Astrocyte of the spinal cord (primary cell): ENCODE measurements around the gene ANKRD13B.
A peak's percentile ranks its signal among the peaks of the same experiment; 100 is the strongest.

Source experiments
- DNase-seq: peaks from one replicate; pipeline ENCODE4 v3.0.0; 2011; ENCODE audit warnings: low read depth, low spot score
- H3K4me3 ChIP-seq: 2 replicates; pipeline ENCODE4 v1.5.1; 2011; ENCODE audit warnings: low read depth, mild to moderate bottlenecking, low read length, moderate library complexity
- in situ Hi-C: cut with HindIII; loops from 2 replicates; pipeline ENCODE4 v1.10.0; 2017; ENCODE audit warnings: low sequenced_read_pairs
- TF ChIP-seq, protein P1 (sequence below): IDR thresholded peaks from 2 replicates; pipeline ENCODE4 v1.5.1; 2012; ENCODE audit warnings: low read depth, mild to moderate bottlenecking, low read length, inconsistent platforms

Gene ANKRD13B

DNA sequence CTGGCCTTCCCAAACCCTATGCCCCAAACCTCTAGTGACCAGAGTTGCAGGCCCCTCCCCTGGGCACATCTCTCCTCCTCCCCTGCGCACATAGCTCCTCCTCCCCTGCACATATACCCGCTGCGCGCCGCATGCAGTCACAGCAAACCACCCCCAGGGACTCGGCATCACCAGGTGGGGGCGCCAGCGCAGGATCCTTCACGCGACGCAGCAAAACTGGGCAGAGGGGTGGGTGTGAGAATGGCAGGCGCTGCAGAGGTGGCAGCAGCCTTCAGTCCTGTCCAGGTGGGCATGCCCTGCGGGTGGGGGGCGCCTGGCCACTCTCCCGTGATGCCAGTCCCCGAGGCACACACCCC lies 24.2 kb downstream of the ANKRD13B start:
- DNase-seq, result peak; percentile 67
- TF ChIP-seq, protein P1, sequence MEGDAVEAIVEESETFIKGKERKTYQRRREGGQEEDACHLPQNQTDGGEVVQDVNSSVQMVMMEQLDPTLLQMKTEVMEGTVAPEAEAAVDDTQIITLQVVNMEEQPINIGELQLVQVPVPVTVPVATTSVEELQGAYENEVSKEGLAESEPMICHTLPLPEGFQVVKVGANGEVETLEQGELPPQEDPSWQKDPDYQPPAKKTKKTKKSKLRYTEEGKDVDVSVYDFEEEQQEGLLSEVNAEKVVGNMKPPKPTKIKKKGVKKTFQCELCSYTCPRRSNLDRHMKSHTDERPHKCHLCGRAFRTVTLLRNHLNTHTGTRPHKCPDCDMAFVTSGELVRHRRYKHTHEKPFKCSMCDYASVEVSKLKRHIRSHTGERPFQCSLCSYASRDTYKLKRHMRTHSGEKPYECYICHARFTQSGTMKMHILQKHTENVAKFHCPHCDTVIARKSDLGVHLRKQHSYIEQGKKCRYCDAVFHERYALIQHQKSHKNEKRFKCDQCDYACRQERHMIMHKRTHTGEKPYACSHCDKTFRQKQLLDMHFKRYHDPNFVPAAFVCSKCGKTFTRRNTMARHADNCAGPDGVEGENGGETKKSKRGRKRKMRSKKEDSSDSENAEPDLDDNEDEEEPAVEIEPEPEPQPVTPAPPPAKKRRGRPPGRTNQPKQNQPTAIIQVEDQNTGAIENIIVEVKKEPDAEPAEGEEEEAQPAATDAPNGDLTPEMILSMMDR, result peak; percentile 78
- H3K4me3 ChIP-seq, result no peak overlapping the region
- in situ Hi-C loops, result no loop called here

DNA sequence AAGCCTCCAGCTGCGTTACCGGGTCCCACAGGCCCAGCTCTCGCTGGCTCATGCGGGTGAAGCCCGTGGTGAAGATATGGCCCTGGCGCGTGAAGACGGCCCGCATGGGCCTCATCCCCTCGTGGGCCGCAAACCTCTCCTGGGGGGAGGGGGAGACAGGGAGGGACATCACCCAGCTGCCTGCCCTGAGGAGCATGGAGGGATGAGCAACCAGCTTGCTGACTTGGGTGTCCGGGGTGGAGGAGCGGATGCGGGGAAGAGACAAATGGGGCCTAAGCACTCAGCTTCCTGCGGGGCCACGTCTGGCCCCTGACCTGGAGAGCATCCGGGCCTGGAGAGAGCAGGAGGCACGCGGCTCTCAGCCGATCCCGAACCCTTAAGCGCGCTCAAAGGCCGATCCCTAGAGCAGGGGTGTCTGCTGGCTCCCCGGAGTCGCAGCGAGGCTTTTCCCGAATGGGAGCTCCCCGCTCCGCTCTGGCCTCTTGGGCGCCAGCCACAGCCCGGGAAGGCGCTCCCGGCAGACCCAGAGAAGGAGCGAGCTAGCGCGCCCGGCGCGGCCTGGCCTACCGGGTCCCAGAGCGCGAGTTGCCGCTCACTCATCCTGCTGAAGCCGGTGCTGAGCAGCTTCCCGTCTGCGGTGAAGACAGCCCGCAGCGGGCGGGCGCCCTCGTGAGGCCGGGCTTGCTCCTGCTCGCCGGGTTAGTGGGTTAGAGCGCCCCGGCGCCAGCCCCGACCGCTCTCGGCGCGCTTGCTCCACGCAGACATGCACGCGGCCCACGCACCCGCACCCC lies 24.7 kb downstream of the ANKRD13B start:
- TF ChIP-seq, protein P1, result peak; percentile 64
- DNase-seq, result peak; percentile 59
- in situ Hi-C loops, result no loop called here
- H3K4me3 ChIP-seq, result no peak overlapping the region

DNA sequence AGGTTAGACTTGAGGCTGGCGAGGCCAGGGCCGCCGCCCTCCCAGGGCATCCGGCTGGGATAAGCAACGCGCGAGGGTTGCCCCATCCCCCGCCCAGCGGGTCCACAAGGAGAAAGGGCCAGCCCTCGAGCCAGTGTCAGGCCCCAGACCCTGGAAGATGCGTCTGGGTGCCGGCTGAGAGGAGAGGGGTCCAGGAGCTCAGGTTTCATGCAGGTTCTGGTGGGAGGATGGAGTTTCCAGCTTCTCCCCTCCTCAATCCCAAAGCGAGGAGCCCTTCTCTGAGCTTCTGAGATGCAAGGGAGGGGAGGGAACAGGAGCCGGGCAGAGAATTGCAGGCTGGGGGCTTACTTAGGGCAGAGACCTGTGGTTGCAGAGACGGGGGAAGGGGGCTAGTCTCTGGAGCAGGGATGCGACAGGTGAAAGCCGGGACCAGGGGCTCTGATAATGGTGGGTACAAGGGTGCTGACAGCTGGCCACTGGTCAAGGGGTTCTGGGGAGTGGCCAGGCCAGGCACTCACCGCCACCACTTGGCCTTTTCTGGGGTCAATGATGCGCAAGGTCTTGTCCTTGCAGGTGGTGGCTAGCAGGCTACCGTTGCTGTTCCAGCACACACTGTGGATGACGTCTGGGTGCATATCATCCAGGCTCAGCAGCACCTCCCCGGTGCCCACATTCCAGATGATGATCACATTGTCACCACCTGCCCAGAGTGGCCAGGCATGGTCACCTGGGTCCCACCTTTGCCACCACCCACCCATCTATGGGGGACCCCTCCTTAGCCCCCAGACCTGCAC lies 25.5 kb downstream of the ANKRD13B start:
- no peak overlapping the region for H3K4me3 ChIP-seq
- no peak for DNase-seq
- in situ Hi-C loops, result no loop called here
- TF ChIP-seq, protein P1, result no peak

DNA sequence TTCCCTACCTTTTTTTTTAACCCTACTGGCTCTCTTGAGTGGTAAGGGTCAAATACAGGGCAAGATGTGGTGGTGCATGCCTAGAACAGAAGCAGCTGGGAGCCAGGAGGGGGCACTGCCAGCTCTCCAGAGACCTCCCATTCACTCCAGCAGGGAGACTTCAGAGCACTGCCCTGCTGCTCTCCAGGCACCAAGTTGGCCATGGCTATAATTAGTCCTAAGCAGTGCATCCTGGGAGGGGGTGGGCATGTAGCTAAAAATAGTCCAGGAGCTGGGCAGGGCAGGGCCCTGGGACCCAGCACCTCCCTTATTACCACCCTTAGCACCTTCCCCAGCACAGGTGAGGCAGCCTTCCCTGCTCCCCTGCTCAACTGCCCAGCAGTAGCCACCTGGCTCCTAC lies 26.3 kb downstream of the ANKRD13B start:
- DNase-seq, result peak; percentile 29
- no peak overlapping the region for H3K4me3 ChIP-seq
- in situ Hi-C loops, result no loop called here
- TF ChIP-seq, protein P1, result peak; percentile 41

DNA sequence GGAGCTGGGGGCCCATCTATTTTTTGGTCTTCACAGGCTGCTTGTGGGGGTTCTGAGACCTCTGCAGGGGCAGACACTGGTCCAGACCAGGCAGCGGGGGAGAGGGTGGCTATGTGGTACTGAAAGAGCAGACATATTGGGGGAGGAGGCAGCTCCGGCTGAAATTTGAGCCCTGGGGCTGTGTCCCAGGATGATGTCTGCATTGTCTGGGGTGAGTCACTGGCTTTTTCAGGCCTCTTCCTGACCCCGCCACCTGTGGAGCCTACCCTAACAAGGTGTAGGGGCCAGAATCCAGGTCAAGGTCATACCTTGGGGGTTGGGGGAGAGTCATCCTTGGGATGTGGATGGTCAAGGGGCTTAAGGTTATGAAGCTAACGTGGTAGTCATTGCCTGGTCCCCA lies 27.3 kb downstream of the ANKRD13B start:
- TF ChIP-seq, protein P1, result no peak
- in situ Hi-C loops, result no loop called here
- H3K4me3 ChIP-seq, result no peak overlapping the region
- DNase-seq, result peak; percentile 29

DNA sequence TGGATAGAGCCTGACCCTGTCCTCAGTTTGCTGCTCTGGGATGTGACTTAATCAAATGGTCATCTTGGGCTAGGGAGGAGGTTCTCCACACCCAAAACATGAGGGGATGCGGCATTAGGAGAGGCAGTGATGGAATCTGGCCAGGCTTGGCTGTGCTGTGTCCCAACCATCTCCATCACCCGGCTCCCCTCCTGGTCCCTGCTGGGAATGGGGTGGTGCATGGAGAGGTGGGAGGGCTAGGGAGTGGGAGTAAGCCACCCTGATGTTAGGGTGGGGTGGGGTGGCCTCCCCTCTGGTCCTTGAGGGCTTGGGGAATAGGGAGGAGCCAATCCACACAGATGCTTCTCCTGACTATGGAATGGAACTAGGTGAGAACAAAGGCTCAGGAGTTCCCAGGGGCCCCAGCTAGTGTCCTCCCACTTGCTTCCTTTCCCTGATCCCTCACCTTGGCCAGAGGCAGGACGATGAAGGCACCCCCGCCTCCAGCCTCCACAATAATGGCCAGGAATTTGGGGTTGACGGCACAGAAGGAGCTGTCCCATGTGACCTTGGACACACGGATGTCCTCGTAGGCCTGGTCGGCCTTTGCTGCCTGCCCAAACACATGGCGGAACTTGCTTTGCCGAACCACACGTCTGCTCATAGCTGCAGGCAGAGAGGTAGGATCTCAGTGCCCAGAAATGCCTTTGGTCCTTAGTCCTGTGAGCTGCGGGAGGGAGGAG lies 28.0 kb downstream of the ANKRD13B start:
- in situ Hi-C loops, result no loop called here
- TF ChIP-seq, protein P1, result no peak
- DNase-seq, result no peak
- H3K4me3 ChIP-seq, result no peak overlapping the region
